Ishikawa (cell line): Measurements from ENCODE around the gene SSTR1.

ENCODE experiments used
- CEBPB ChIP-seq: IDR thresholded peaks from 2 replicates; pipeline ENCODE4 v1.6.1; 2012
- EGR1 ChIP-seq: IDR thresholded peaks from 2 replicates; pipeline ENCODE4 v1.6.1; 2012
- EP300 ChIP-seq: IDR thresholded peaks from 2 replicates; pipeline ENCODE4 v1.6.1; 2012; ENCODE audit warnings: borderline replicate concordance
- FOXM1 ChIP-seq: IDR thresholded peaks from 2 replicates; pipeline ENCODE4 v1.6.1; 2012; ENCODE audit warnings: low read depth, borderline replicate concordance
- MAX ChIP-seq: IDR thresholded peaks from 2 replicates; pipeline ENCODE4 v1.6.1; 2012
- NFIC ChIP-seq: IDR thresholded peaks from 2 replicates; pipeline ENCODE4 v1.6.1; 2012
- RAD21 ChIP-seq: IDR thresholded peaks from 2 replicates; pipeline ENCODE4 v1.6.1; 2012; ENCODE audit warnings: low read depth
- TAF1 ChIP-seq: IDR thresholded peaks from 2 replicates; pipeline ENCODE4 v1.6.1; 2012; ENCODE audit warnings: low read depth, mild to moderate bottlenecking
- TCF12 ChIP-seq: IDR thresholded peaks from 2 replicates; pipeline ENCODE4 v1.6.1; 2012; ENCODE audit warnings: low read depth
- TEAD4 ChIP-seq: IDR thresholded peaks from 2 replicates; pipeline ENCODE4 v1.6.1; 2012
- YY1 ChIP-seq: IDR thresholded peaks from 2 replicates; pipeline ENCODE4 v1.6.1; 2012; ENCODE audit warnings: low read depth
- ZBTB7A ChIP-seq: IDR thresholded peaks from 2 replicates; pipeline ENCODE4 v1.6.1; 2012; ENCODE audit warnings: low read depth
- TF ChIP-seq, protein P1 (sequence below): IDR thresholded peaks from 2 replicates; pipeline ENCODE4 v1.6.1; 2012; ENCODE audit warnings: low read depth, mild to moderate bottlenecking
- TF ChIP-seq, protein P2 (sequence below): IDR thresholded peaks from 2 replicates; pipeline ENCODE4 v1.6.1; 2012

DNA sequence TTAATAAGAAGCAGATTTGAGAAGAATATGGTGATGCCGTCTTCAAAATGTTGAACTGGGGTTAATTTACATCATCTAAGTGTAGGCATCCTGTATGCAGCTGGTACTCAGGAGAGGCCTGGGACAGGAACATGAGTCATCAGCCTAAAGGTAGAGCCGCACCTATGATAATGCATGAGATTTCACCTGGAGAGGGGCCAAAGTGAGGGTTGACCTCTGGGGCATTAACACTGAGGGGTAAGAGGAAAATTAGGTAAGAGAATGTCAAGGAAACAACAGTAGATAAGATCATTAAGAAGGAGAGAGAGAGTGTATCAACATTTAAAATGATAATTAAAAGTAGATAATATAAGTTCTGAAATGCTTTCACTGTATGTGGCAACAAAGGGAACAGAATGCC is 20.2 kb upstream of the SSTR1 start:
- no peak for TF ChIP-seq EP300
- TF ChIP-seq, protein P1, sequence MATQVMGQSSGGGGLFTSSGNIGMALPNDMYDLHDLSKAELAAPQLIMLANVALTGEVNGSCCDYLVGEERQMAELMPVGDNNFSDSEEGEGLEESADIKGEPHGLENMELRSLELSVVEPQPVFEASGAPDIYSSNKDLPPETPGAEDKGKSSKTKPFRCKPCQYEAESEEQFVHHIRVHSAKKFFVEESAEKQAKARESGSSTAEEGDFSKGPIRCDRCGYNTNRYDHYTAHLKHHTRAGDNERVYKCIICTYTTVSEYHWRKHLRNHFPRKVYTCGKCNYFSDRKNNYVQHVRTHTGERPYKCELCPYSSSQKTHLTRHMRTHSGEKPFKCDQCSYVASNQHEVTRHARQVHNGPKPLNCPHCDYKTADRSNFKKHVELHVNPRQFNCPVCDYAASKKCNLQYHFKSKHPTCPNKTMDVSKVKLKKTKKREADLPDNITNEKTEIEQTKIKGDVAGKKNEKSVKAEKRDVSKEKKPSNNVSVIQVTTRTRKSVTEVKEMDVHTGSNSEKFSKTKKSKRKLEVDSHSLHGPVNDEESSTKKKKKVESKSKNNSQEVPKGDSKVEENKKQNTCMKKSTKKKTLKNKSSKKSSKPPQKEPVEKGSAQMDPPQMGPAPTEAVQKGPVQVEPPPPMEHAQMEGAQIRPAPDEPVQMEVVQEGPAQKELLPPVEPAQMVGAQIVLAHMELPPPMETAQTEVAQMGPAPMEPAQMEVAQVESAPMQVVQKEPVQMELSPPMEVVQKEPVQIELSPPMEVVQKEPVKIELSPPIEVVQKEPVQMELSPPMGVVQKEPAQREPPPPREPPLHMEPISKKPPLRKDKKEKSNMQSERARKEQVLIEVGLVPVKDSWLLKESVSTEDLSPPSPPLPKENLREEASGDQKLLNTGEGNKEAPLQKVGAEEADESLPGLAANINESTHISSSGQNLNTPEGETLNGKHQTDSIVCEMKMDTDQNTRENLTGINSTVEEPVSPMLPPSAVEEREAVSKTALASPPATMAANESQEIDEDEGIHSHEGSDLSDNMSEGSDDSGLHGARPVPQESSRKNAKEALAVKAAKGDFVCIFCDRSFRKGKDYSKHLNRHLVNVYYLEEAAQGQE = no peak
- TF ChIP-seq EGR1 = no peak
- TF ChIP-seq MAX = no peak
- no peak for TF ChIP-seq CEBPB
- TF ChIP-seq ZBTB7A = no peak
- no peak for TF ChIP-seq YY1
- TF ChIP-seq TCF12 = no peak
- TF ChIP-seq TEAD4 = no peak
- no peak for TF ChIP-seq NFIC
- no peak for TF ChIP-seq TAF1
- TF ChIP-seq RAD21 = no peak
- no peak for TF ChIP-seq FOXM1
- TF ChIP-seq, protein P2, sequence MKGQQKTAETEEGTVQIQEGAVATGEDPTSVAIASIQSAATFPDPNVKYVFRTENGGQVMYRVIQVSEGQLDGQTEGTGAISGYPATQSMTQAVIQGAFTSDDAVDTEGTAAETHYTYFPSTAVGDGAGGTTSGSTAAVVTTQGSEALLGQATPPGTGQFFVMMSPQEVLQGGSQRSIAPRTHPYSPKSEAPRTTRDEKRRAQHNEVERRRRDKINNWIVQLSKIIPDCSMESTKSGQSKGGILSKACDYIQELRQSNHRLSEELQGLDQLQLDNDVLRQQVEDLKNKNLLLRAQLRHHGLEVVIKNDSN = no peak
